KBM-7 (cell line): Measurements from ENCODE around the gene ADAMTSL3.

Experiments
- DNase-seq: peaks from one replicate; pipeline ENCODE4 v3.0.0-alpha.2; 2015
- in situ Hi-C: fragments of 300-500 bp; cut with MboI; formaldehyde crosslinking; loops from 2 replicates; pipeline ENCODE4 v1.14.3; 2020; ENCODE audit warnings: low sequenced_read_pairs, low pct_unique_long_range_greater_than_20kb, mixed read lengths

Gene ADAMTSL3, protein sequence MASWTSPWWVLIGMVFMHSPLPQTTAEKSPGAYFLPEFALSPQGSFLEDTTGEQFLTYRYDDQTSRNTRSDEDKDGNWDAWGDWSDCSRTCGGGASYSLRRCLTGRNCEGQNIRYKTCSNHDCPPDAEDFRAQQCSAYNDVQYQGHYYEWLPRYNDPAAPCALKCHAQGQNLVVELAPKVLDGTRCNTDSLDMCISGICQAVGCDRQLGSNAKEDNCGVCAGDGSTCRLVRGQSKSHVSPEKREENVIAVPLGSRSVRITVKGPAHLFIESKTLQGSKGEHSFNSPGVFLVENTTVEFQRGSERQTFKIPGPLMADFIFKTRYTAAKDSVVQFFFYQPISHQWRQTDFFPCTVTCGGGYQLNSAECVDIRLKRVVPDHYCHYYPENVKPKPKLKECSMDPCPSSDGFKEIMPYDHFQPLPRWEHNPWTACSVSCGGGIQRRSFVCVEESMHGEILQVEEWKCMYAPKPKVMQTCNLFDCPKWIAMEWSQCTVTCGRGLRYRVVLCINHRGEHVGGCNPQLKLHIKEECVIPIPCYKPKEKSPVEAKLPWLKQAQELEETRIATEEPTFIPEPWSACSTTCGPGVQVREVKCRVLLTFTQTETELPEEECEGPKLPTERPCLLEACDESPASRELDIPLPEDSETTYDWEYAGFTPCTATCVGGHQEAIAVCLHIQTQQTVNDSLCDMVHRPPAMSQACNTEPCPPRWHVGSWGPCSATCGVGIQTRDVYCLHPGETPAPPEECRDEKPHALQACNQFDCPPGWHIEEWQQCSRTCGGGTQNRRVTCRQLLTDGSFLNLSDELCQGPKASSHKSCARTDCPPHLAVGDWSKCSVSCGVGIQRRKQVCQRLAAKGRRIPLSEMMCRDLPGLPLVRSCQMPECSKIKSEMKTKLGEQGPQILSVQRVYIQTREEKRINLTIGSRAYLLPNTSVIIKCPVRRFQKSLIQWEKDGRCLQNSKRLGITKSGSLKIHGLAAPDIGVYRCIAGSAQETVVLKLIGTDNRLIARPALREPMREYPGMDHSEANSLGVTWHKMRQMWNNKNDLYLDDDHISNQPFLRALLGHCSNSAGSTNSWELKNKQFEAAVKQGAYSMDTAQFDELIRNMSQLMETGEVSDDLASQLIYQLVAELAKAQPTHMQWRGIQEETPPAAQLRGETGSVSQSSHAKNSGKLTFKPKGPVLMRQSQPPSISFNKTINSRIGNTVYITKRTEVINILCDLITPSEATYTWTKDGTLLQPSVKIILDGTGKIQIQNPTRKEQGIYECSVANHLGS (N-terminal part only)

DNA sequence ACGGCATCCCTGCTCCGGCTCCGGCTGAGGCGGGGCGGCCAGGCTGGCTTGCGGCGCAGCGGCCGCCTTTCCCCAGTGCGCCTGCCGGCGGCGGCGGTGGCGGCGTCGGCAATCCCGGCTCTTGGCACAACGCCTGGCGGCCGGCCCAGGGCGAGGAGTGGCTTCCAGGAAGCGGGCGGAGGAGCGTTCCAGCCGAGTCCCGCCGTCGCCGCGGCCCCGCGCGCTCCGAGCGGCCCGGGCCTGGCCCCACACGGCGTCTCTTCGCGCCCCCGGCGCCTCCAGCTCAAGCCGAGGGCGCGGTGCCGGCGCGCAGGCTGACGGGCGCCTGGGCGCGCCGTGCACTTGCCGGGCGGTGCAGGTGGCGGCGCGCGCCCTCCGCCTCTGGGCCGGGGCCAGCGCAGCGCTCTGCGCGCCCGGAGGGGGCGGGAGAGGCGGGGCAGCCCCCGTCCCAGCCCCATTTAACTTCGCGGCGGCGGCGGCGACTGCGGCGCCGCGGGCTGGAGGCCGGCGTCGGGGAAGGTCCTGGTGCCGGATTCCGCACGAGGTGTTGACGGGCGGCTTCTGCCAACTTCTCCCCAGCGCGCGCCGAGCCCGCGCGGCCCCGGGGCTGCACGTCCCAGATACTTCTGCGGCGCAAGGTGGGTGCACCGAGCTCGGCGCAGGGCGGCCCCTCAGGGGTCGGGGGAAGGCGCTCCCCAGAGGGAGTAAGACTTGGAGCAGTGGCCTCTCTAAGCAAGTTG lies at the start of gene ADAMTSL3:
ADAMTSL3 (plus strand) TSS at position 485 of the 740 bp plus-strand sequence. CDS start 1,639 bp downstream, outside the sequence.
- no peak for DNase-seq
- in situ Hi-C loops = no loop called here

DNA sequence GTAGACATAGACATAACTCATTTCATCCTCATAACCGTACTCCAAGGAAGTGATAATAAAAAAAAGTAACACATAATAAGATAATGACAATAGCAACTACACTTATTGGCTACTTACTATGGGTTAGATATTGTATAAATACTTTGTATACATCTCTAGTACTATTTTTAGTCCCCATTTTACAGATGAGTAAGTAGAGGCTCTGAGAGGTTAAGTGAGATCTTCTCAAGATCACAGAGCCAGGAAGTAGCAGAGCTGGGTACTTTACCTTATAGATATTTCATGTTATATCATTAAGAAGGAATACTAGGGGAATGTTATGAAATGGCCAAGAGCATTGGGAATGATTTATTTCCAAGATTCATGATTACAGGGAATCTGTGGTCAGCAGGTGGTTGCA lies 49.4 kb upstream of the ADAMTSL3 start:
- in situ Hi-C loops = no loop called here
- no peak for DNase-seq

DNA sequence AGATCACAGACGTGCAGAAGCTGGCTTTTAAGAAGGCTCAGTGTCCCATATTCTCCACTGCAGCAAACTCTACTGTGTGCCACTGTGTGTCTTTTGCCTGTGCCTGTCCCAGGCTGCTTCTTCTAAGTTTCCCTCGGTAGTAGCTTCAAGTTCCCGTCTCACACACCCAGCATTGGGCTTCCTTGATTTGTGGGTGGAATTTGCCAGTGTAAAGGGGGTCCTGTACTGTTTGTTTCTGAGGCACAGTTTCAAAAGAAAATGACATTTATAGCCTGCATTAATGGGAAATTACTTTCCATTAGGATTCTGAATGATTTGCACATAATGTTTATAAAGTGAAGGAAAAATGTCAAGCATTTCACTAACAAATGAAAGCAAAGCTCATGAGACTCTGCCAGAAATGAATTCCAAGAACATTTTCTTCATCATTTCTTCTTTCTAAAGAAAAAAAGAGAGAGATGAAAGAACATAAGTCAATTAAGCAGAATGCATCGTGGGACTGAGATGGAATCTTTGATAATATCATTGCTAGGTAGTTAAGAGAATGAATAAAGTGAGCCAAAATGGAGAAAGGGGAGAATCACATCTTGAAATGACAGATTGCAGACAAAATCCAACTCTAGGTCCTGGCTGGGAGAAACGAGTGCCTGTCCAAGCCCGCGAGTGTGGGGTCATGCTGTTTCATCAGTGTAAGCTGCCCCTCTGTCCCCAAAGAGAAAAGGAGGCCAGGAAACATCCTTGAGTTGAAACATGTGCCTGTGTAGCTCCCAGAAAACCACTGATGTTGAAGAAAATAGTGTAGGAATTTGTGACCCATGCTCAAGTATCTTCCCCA lies 48.6 kb upstream of the ADAMTSL3 start:
- in situ Hi-C loops = no loop called here
- DNase-seq = no peak

GRCh38 chr15:83610132-83610531 lies 43.8 kb upstream of the ADAMTSL3 start:
- DNase-seq = no peak
- in situ Hi-C loops = no loop called here

DNA sequence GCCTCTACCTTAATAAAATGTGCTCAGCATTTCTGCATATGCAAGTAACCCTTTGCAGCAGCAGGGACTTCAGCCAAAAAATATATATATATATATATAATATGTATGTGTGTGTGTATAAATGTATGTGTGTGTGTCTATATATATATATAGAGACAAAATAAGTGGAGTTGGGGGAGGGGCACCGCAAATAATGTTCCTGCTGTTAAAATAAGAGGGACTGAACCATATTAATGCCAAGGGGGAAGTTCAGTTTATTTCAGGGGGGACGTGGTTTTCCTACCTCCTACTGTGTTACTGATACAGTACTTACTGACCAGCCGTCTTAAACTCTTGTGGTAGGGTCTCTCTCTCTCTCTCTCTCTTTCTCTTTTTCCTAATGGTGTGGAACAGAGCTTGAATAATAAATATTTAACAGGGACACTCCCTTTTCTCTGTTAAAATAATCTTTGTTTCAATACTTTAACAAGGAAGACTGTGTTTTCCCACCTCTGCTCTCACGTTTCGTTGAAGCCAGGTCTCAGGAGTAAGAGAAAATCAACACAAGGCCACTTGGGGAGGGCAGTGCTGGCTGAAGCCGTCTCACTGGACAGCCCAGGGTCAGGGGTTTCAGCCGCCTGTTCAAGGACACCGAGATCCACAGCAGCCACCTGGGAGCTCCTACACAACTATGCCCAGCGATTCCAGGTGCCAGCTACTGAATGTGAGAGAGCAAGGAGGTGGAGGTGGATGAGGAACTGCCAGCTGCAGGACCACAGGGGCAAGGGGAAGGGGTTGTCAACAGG lies 42.8 kb upstream of the ADAMTSL3 start:
- no peak for DNase-seq
- in situ Hi-C loops = no loop called here

DNA sequence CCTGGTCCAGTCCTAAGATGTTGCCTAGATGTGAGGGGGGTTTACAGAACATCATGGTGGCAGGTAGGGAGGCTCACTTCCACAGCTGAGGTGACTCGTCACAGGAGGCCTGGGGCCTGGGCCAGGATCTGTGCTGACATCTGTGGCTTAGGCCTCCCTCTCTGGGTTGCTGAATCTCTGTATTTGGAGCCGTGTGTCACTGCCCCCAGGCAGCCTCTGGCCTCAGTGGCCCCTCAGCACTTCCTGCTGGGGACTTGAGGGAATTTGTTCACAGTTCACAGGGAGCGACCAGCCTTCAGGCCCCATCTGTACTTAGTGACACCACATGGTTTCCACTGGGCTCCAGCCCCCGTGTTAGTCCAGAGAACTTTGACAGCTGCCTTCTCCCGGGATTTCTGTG lies 41.7 kb upstream of the ADAMTSL3 start:
- in situ Hi-C loops = no loop called here

GRCh38 chr15:83612898-83613635 lies 40.9 kb upstream of the ADAMTSL3 start:
- DNase-seq = no peak
- in situ Hi-C loops = no loop called here

More for the DNA sequence above, 41.7 kb upstream of the ADAMTSL3 start:
- DNase-seq = no peak

- DNase-seq = no peak
- in situ Hi-C loops = no loop called here
Observed at GRCh38 chr15:83613714-83614113, 40.2 kb upstream of the ADAMTSL3 start.

- in situ Hi-C loops = no loop called here
- DNase-seq = no peak
Observed at GRCh38 chr15:83616840-83617239, 37.1 kb upstream of the ADAMTSL3 start.

- no peak for DNase-seq
- in situ Hi-C loops = no loop called here
Observed at GRCh38 chr15:83626171-83626802, 27.6 kb upstream of the ADAMTSL3 start.

DNA sequence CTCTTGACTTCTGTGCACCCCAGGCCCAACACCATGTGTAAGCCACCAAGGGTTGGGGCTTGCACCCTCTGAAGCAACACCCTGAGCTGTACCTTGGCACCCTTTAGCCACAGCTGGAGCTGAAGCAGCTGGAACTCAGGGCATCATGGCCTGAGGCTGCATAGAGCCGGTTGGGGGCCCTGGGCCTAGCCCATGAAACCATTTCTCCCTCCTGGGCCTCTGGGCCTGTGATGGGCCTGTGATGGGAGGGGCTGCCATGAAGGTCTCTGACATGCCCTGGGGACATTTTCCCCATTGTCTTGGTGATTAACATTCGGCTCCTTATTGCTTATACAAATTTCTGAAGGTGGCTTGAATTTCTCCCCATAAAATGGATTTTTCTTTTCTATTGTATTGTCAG lies 22.4 kb upstream of the ADAMTSL3 start:
- DNase-seq = no peak
- in situ Hi-C loops = no loop called here

DNA sequence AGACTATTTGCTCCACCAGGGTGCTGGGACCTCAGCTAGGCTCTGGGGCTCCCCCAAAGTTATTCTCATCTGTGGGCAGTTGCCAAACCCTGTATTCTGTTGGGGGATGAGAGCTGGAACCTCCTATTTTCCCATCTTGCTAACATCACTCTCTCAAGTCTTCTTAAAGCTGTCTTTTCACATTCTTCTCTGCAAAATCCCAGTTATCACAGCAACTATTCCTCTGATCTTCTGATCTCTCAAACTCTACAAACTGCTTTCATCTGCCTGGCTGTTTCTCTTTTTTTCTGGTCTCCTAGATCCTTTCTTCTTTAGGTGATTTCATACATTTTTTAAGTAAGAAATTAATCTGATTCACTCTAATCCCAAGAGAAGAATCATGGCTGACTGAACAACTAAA lies 10.7 kb upstream of the ADAMTSL3 start:
- DNase-seq = no peak
- in situ Hi-C loops = no loop called here

DNA sequence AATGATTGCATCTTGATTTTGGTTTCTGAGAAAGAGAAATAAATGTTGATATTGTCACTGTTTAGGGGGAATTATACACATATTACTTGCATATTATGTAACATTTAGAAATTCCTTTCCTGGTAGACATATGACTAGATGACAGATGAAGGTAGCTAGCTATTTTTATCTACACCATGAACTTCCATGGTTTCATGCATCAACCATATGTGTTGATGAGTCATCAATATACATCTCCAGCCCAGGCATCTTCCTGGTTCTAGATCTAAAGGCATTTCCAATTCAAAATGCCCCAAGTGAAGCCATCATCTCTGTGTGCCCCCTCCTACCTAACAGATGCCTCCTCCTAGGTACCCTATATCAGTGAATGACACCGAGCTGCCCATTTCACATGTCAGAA lies 9.5 kb upstream of the ADAMTSL3 start:
- no peak for DNase-seq
- in situ Hi-C loops = no loop called here

GRCh38 chr15:83650831-83651230 lies 3.1 kb upstream of the ADAMTSL3 start:
- in situ Hi-C loops = no loop called here
- no peak for DNase-seq

- in situ Hi-C loops = no loop called here
- DNase-seq = no peak
Observed at GRCh38 chr15:83651541-83651940, 2.4 kb upstream of the ADAMTSL3 start.

- in situ Hi-C loops = no loop called here
- DNase-seq = no peak
Observed at GRCh38 chr15:83652626-83653204, 1.2 kb upstream of the ADAMTSL3 start.
